Smooth muscle cell (in vitro differentiated cells): ENCODE data around the gene SPATA19. TPM values are rescaled to one million over a fixed set of nuclear protein-coding genes. Genes with fewer than 3 reads are reported as not detected.

Experiments
- DNase-seq: peaks from one replicate; lab custom pipeline; 2025; ENCODE audit not compliant: unreplicated experiment; lab: John Stamatoyannopoulos, UW
- H2AFZ ChIP-seq: fragments of 200-600 bp; sonication (generic); 2 replicates; pipeline ENCODE4 v1.6.0; 2016; ENCODE audit warnings: antibody characterized with exemption, low read depth, mild to moderate bottlenecking
- H3F3A ChIP-seq: fragments of 200-600 bp; sonication (generic); 2 replicates; pipeline ENCODE4 v1.6.0; 2017; ENCODE audit warnings: antibody characterized with exemption, low read depth
- H3K27ac ChIP-seq: fragments of 200-600 bp; sonication (generic); 2 replicates; pipeline ENCODE4 v1.5.1; 2016; ENCODE audit warnings: low read depth, mild to moderate bottlenecking
- H3K27me3 ChIP-seq: fragments of 200-600 bp; sonication (generic); 2 replicates; pipeline ENCODE4 v1.6.1; 2016; ENCODE audit warnings: low read depth, mild to moderate bottlenecking
- H3K36me3 ChIP-seq: fragments of 200-600 bp; sonication (generic); 2 replicates; pipeline ENCODE4 v1.5.1; 2016; ENCODE audit warnings: low read depth
- H3K4me1 ChIP-seq: fragments of 200-600 bp; sonication (generic); 2 replicates; pipeline ENCODE4 v1.5.1; 2016; ENCODE audit warnings: low read depth
- H3K4me2 ChIP-seq: fragments of 200-600 bp; sonication (generic); 2 replicates; pipeline ENCODE4 v1.6.0; 2016; ENCODE audit warnings: mild to moderate bottlenecking
- H3K4me3 ChIP-seq: fragments of 200-600 bp; sonication (generic); 2 replicates; pipeline ENCODE4 v1.5.1; 2016; ENCODE audit warnings: mild to moderate bottlenecking
- H3K79me2 ChIP-seq: fragments of 200-600 bp; sonication (generic); 2 replicates; pipeline ENCODE4 v1.6.0; 2016; ENCODE audit warnings: low read depth, mild to moderate bottlenecking
- H3K9ac ChIP-seq: fragments of 200-600 bp; sonication (generic); 2 replicates; pipeline ENCODE4 v1.6.0; 2016; ENCODE audit warnings: low read depth
- H3K9me3 ChIP-seq: fragments of 200-600 bp; sonication (generic); replicated peaks from 2 replicates; pipeline ENCODE4 v1.5.1; 2016; ENCODE audit warnings: low read depth
- H4K20me1 ChIP-seq: fragments of 200-600 bp; sonication (generic); 2 replicates; pipeline ENCODE4 v1.6.0; 2016; ENCODE audit warnings: low read depth
- CTCF ChIP-seq: fragments of 200-600 bp; sonication (generic); IDR thresholded peaks from 2 replicates; pipeline ENCODE4 v1.5.1; 2017; ENCODE audit warnings: borderline replicate concordance, mild to moderate bottlenecking, antibody characterized with exemption; ENCODE audit not compliant: insufficient read depth, poor library complexity, severe bottlenecking
- WGBS: methylation state at CpG from one replicate; pipeline ENCODE4 v1.1.7; 2016; ENCODE audit warnings: low lambda C conversion rate; 5-methylcytosine and 5-hydroxymethylcytosine counted together
- polyA plus RNA-seq: library from polyadenylated mRNA; unstranded; fragments of >200 nt; fragmentation: Nextera tagmentation; extraction: Ambion mirVana; gene quantifications from 2 replicates; pipeline ENCODE4 v1.2.1, GENCODE V29; 2016
- total RNA-seq: library from RNA; depleted of rRNA; stranded (reverse); fragments of >200 nt; gene quantifications from 2 replicates; pipeline ENCODE4 v1.2.3, GENCODE V29; 2014

Gene SPATA19
- total and polyA plus RNA-seq, 2 experiments from 2014 or later: 0.76 TPM; not detected in 1

GRCh38 chr11:133841279-133842043 lies 3.9 kb downstream of the SPATA19 start:
- WGBS: 82% methylated on average over 12 of the region's 12 CpGs
- Histone ChIP-seq H2AFZ (no peak overlapping the region), H3K4me3 (no peak overlapping the region), H3K79me2 (no peaks in the 10 kb centered on the region), H3F3A (no peaks in the 10 kb centered on the region), H3K36me3 (no peaks in the 10 kb centered on the region), H3K4me1 (no peaks in the 10 kb centered on the region), H3K9ac (no peak overlapping the region), H4K20me1 (no peaks in the 10 kb centered on the region), H3K9me3 (no peaks in the 10 kb centered on the region), H3K27ac (no peak overlapping the region), H3K4me2 (no peak overlapping the region), H3K27me3 (peaks cover 14% of the 10 kb centered on the region)
- no peak for TF ChIP-seq CTCF
- DNase-seq: no peak

DNA sequence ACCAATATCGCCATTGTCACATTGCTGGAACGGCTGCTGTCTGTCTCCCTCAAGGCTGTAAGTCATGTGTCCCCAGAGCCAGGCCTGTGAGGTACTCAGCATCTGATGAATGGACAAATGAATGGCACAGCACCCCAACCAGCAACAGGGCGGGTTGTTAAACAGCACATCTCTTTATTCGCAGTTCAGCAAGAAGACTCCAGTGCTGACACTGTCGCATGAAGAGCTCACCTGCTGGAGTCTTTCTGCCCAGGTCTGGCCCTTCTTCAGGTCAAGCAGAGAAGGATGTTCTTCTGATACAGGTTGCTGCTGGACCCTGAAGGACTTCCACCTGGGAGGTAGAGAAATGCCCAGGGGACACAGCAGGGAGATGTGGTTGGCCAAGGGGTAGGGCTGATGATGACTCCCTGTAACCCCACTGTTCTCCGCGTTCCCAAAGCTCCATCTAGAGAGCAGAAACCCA lies 4.8 kb downstream of the SPATA19 start:
- Histone ChIP-seq H3K4me1 (no peaks in the 10 kb centered on the region), H4K20me1 (no peaks in the 10 kb centered on the region), H3K4me3 (no peak overlapping the region), H3K36me3 (no peaks in the 10 kb centered on the region), H2AFZ (no peak overlapping the region), H3K27ac (no peak overlapping the region), H3F3A (no peaks in the 10 kb centered on the region), H3K9me3 (no peaks in the 10 kb centered on the region), H3K9ac (no peak overlapping the region), H3K79me2 (no peaks in the 10 kb centered on the region), H3K27me3 (peaks cover 14% of the 10 kb centered on the region), H3K4me2 (no peak overlapping the region)
- WGBS: 90% methylated on average over 7 of the region's 7 CpGs
- no peak for TF ChIP-seq CTCF
- no peak for DNase-seq

DNA sequence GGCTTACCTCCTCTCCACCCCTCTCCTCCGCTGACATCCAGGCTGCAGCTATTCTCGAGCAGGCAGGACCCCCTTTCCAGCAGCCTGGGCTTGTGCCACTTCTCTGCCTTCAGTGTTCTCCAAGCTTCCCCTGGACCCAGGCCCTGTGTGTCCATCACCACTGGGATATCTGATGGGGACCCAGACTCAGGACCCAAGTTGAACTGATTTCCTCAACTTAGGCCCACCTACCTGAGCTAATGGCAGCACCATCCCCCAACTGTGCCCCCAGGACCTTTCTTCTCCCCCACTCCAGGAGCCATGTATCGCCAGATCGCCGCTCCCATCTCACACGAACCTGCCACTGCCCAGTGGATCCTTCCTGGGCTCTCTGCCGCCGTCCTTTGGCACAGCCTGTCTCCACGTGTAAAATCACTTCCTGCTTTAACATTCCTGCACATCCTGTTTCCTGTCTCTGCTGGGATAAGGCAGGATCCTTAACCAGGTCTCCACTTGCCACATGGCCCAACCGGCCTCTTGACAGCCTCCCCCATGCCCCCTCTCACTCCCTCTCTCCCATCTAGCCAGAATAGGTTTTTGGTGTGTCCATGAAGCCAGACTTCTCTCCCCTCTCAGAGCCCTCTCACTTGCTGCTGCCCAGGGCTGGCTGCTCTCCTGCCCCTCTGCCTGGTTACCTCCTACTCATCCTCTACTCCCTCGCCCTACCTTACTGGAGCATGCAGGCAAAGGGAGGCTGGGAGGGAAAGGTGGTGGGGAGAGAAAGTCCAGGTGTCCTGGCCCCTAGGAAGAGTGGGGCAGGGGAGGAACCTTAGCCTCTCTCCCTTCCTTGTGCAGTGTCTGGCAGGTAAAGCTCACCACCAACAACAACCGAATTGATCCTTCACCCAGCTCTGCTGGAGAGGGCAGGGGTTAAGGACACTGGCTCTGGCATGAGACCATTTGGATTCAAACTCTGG lies 9.4 kb downstream of the SPATA19 start:
- TF ChIP-seq CTCF: no peak
- WGBS: 71% methylated on average over 12 of the region's 12 CpGs

More for the DNA sequence above, 9.4 kb downstream of the SPATA19 start:
- no peak for DNase-seq
- no peaks in the 10 kb centered on the region for H3K9me3 ChIP-seq
- H3K36me3 ChIP-seq: no peaks in the 10 kb centered on the region
- H3K79me2 ChIP-seq: no peaks in the 10 kb centered on the region
- no peak overlapping the region for H3K4me3 ChIP-seq
- H3K27ac ChIP-seq: no peak overlapping the region
- H3K4me2 ChIP-seq: no peak overlapping the region
- H3K9ac ChIP-seq: no peak overlapping the region
- no peaks in the 10 kb centered on the region for H3K4me1 ChIP-seq
- no peaks in the 10 kb centered on the region for H4K20me1 ChIP-seq
- H3K27me3 ChIP-seq: no peaks in the 10 kb centered on the region
- H3F3A ChIP-seq: no peaks in the 10 kb centered on the region
- no peak overlapping the region for H2AFZ ChIP-seq
